Left kidney (tissue), 2 donors: ENCODE data around the gene SAMD11. TPM values are rescaled to one million over a fixed set of nuclear protein-coding genes. Genes with fewer than 3 reads are reported as not detected.

ENCODE experiments used
- DNase-seq: peaks from one replicate; pipeline ENCODE4 v3.0.0-alpha.2; 2013
- polyA plus RNA-seq: library from polyadenylated mRNA; unstranded; fragments of 120-200 nt; gene quantifications from one replicate; pipeline ENCODE4 v1.2.1, GENCODE V29; 2013; ENCODE audit not compliant: insufficient read length

Gene SAMD11
- polyA plus RNA-seq, 1 donor, result 45.7 TPM

GRCh38 chr1:904310-904950, 19.3 kb upstream of the SAMD11 start:
- DNase-seq, result peak; percentile 79

DNA sequence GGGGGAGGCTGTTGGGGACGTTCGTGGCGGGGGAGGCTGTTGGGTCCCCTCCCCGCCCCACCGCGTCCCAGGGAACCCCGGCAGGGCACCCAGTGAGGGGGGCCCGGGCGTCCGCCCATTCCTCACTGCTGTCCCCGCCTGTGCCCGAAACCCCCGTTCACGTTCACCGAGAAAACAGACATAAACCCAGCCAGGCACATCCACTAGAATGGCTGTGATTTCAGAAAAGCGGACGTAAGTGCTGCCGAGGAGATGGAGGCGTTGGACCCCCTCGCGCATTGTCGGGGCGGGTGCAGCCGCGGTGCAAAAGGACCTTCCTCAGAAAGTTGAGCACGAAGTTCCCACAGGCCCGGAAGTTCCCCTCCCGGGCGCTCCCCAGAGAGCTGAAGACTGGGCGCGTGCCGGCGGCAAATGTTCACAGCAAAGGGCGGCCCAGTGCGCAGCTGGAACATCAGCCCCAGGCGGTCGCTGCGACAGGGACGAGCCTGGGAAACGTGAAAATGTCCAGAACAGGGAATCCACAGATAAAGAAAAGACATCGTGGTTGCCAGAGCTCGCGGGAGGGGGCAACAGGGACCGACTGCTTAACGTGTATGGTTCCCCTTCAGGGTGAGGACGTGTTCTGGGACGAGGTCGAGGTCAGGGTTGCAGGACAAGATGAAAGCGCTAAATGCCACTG, 18.5 kb upstream of the SAMD11 start:
- DNase-seq, result no peak

DNA sequence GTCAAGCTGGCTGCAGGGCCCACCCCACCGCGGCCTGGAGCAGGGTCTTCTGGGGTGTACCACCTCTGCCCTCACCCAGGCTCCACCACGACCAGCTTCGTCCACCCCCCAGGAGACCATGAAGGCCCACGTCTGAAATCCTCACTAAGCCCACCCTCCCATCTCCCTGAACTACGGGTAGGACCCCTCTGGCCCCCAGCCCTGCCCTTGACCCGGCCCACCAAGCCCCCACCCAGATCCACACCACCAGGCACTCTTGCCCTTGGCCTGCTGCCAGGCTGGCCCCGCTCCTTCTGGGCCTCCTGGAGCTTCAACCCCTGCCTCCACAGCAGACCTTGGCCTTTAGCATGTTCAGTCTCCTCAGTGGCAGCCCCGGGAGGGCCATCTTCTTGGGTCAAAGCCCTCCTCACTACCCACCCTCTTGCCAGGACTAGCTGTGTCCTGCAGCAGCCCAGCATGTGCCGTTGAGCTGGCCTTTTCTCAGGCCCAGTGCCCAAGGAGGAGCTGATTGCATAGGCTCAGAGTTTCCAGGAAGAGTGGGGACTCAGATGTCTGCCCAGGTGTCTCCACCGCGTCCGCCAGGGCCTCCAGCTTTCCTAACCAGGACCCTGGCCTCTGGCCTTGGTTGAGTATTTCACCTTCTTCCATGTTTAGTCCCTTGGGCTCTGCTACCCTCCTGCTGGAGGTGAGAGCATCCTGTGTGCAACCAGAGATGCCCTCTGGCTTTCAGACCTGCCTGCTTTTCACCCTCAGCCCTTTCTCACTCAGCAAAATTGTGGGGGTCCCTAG, 17.7 kb upstream of the SAMD11 start:
- no peak for DNase-seq

GRCh38 chr1:906600-907420, 16.9 kb upstream of the SAMD11 start:
- no peak for DNase-seq

DNA sequence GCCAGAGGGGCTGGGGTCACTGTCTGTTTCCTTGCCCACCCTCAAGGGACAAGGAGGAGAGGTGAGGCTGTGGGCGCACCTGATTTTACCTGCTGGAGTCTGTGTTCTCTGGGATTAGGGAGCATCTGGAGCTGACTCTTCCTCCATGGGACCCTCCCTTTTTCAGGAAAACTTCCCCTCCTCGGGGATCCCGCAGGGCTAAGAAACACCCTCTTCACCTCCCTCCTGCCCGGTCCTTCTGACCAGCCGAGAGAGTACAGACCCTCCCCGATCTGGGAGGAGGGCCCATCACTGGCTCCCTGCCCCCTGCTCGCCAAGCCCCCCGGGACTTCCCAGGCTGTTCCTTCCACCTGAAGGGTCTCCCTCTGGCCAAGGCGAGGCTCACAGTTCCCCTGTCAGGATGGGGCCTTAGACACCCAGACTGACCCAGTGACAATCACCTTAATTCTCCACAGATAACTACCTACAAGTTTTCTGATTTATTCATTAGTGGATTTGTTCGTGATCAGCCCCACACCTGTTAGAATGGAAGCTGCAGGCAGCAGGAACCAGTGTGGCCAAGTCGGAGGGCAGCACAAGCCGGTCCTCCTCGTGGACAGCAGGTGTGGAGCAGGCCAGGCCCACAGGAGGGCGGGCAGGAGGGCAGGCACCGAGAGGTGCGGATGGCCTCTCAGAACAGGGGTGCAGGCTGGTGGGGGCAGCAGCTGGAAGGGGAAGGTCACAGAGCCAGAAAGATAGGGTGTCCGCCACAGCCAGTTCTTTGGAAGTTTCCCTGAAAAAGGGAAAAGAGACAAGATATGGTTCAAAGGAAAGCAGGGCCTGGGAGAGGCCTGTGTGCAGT, 15.9 kb upstream of the SAMD11 start:
- no peak for DNase-seq

DNA sequence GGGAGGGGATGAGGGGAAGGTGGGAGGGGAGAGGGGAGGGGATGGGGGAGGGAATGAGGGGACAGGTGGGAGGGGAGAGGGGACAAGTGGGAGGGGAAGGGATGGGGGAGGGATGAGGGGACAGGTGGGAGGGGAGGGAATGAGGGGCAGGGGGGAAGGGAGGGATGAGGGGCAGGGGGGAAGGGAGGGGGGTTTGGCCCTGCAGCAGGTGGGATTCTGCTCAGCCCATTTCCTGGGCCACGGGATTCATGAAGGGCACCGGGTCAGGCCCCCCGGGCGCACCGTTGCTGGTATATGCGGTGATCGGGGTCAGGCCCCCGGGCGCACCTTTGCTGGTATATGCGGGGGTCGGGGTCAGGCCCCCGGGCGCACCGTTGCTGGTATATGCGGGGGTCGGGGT, 15.1 kb upstream of the SAMD11 start:
- no peak for DNase-seq

- no peak for DNase-seq
Measured at GRCh38 chr1:909861-910310, 13.8 kb upstream of the SAMD11 start.

- DNase-seq, result no peak
Measured at GRCh38 chr1:910311-910880, 13.3 kb upstream of the SAMD11 start.

DNA sequence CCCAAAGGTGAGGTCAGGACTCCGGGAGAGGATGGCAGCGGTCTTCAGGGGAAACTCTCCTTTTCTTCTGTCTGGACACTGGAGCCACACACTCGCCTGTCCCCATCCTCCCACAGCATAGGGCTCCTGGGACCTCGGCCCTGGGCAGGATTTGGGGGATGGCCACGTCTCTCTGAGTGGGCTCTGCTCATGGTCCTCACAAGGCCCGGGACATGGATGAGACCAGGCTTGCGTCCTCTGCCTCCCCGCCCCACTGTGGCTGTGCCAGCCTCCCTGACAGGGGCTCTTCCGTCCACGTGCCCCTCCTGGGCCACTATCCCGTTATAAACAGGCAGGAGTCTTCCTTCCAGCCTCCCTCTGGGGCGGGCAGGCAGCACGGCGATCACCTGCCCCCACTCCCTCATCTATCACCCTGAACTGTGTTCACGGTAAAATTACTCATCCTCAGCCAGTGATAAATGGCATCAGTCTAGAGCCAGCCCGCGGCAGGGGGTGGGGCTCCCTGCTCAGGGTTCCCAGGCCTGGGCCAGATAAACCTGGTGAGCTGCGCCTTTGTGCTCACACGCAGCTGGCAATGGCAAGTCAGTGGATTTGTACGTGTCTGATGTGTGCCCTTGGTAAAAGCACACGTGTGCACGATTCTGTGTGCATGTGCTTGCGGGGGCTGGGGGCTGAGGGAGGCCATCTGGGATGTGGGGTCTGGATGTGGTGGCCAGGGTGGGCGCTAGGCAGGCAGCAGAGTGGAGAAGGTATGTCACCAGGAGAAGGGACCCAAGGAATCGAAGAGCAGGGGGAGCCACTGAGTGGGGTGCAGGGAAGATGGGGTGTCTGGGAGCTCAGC, 12.6 kb upstream of the SAMD11 start:
- peak; percentile 55 for DNase-seq

DNA sequence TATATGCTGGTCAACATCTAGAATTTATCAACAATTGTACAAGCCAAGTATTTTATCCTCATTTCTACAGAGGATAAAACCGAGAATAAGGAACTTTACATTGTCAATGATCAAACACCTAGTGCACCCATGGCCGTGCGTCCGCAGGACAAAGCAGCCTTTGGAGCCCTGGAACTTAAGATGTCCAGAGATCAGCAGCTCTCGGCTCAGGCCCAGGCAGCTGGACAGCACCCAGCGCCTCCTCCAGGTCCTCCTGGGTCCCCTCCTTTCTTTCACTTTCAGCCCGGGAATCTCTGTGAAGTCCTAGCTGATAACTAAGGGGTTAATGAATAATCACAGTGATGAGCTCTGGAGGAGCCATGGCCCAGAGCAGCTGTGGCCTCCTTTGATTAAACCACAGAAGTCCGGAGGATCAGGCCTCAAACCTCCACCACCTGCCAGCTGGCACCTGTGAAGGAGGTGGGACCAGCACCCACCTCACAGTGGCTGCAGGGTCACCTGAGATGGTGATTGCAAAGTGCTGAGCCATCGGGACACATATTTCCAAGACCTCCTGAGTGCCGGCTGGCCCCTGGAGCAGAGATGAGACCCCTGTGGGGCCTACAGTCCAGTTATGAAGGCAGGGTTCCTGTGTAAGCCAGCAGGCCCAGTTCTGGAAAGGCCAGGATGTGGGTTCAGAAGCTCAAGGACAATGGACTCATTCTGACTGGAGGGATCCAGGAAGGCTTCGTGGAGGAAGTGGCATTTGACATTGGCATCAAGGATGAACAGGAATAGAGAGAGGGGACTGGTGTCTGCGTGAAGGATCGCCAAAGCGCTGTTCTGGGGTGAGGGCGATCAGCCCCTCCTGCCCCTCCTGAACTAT, 11.6 kb upstream of the SAMD11 start:
- DNase-seq, result no peak

DNA sequence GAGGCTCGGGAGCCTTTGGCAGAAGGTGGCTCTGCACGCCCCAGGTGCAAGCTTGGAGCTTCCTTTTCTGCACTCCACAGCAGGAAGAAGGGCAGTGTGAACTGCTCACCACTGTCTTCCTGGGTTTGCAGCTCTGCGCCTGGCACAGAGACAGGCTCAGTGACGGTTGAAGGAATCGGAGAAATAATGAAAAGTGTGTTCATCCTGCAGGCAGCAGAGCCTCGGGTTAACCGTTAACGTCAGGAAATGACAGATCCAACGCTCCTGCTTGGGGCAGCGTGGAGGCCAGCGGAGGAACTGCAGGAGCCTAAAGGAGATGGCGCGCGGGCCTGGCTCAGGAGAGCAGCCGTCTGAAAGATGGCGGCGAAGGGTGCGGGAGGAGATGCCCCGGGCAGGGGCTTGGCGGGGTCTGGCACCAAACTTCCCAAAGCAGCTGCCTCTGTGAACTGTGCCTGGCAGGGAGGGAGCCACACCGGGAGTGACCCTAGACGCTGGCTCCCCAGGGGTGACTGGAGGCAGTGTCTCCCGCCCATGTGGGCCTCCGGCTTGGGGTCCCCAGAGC, 10.9 kb upstream of the SAMD11 start:
- no peak for DNase-seq

GRCh38 chr1:913491-914130, 10.1 kb upstream of the SAMD11 start:
- no peak for DNase-seq

DNA sequence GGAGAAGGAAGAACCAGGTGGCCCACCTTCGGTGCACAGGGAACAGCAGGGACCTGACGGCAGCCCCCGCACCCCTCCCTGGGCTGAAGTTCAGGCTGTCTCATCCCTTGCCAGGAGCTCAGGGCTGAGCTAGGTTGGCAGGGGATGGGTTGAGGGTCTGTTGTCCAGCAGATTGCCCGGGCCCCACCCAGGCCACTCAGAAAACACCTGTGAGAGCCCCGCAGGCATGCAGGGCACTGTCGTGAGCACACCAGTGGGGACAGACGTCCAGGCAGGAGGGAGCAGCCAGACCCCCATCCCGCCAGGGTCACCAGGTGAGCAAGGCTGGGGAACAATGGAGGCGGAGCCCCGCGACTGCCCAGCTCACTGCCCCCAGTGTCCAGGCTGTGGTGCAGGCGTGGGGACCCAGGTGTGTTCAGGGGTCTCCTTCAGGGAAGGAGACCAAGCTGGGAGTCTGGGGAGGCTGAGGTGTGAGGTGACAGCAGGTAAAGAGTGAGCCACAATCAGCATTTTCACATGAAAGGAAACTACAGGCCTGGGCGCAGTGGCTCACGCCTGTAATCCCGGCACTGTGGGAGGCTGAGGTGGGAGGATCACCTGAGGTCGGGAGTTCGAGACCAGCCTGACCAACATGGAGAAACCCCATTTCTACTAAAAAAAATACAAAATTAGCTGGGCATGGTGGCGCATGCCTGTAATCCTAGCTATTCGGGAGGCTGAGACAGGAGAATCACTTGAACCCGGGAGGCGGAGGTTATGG, 9.4 kb upstream of the SAMD11 start:
- no peak for DNase-seq

DNA sequence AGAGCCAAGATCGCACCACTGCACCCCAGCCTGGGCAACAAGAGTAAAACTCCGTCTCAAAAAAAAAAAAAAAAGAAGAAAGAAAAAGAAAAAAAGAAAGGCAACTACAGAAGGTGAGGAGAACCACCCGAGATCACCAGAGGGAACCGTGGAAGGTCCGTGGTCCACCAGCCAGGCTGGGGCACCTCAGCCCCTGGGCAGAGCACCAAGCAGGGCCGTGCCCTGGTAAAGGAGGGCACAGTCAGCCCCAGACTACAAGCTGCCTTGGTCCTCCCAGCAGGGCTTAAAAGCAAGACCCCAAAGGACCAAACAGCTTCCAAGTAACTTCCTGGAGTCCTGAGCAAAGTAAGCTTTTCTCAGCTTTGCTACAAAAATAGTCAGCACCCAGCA, 8.8 kb upstream of the SAMD11 start:
- DNase-seq, result no peak

DNA sequence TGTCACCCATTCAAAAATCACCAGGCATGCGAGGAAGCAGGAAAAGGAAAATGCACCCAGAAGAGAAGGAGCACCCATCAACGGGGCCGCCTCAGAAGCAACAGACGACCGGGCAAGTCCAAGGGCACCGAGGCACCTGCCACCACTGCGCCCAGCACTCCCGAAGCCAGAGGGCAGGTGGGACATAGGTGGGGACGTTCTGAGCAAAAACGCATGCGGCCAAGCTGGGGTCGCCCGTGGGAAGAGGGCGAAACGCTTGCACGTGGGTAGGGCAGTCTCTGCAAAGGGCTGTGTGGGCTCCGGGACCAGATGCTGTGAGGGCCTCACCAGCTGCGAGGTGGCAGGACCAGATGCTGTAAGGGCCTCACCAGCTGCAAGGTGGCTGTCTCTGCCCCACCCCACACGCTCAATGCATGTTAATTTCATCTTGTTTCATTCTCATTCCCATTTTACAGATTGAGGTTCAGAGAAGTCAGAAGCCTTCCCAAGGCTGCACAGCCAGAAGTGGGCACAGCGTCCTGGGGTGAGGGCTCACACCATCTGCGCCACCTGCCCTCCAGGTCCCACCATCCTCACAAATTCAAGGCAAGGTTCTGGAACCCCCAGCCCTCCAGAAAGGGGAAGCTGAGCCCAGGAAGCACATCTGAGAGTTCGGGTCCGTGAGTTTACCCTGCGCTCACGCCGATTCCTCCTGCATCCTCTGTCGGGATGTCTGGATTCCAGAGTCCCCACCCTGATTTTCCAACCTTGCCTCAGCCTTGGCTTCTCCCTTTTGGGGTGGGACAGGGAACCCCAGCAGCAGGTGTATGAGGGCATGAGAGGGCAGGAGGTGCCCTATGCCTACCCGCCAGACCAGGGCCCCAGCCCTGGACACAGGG, 8.2 kb upstream of the SAMD11 start:
- no peak for DNase-seq
